Fibroblast of mammary gland (primary cell): ENCODE measurements around the gene NOS1AP.
"Not testable (repeated sequence)": the region's sequence is repeated elsewhere in the genome, so short reads cannot be mapped to it uniquely, and the experiment has no call there.

Experiments used
- DNase-seq: peaks from one replicate; pipeline ENCODE4 v3.0.0-alpha.2; 2010; ENCODE audit warnings: low read depth
- H3K4me3 ChIP-seq: 2 replicates; pipeline ENCODE4 v1.5.1; 2011; ENCODE audit warnings: low read depth, mild to moderate bottlenecking, low read length, moderate library complexity; ENCODE audit not compliant: control insufficient read depth
- TF ChIP-seq, protein P1 (sequence below): conservative IDR thresholded peaks from 2 replicates; pipeline ENCODE4 v1.5.1; 2011; ENCODE audit warnings: low read depth, low read length, inconsistent platforms; ENCODE audit not compliant: control insufficient read depth, insufficient read depth

NOS1AP gene

DNA sequence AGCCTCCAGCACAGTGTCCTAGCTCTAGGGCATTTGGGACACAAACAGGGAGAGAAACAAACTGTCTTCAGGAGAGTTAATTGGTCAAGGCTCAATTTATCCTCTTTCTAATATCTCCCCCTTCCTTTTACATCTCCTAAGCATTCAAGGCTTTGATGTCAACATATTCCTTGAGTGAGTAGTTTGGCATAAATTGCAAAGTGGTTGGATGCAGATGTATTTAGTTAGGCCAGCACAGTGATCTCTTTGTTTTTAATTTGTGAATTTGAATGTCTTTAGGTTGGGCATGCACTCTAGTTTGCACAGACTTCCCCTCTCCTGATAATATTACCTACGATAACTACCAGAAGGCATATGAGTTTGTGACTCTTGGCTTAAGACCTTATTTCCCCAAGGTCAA, 33.3 kb upstream of the NOS1AP start:
- TF ChIP-seq, protein P1, sequence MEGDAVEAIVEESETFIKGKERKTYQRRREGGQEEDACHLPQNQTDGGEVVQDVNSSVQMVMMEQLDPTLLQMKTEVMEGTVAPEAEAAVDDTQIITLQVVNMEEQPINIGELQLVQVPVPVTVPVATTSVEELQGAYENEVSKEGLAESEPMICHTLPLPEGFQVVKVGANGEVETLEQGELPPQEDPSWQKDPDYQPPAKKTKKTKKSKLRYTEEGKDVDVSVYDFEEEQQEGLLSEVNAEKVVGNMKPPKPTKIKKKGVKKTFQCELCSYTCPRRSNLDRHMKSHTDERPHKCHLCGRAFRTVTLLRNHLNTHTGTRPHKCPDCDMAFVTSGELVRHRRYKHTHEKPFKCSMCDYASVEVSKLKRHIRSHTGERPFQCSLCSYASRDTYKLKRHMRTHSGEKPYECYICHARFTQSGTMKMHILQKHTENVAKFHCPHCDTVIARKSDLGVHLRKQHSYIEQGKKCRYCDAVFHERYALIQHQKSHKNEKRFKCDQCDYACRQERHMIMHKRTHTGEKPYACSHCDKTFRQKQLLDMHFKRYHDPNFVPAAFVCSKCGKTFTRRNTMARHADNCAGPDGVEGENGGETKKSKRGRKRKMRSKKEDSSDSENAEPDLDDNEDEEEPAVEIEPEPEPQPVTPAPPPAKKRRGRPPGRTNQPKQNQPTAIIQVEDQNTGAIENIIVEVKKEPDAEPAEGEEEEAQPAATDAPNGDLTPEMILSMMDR = no peak
- H3K4me3 ChIP-seq = no peak overlapping the region
- peak; percentile 77 for DNase-seq

DNA sequence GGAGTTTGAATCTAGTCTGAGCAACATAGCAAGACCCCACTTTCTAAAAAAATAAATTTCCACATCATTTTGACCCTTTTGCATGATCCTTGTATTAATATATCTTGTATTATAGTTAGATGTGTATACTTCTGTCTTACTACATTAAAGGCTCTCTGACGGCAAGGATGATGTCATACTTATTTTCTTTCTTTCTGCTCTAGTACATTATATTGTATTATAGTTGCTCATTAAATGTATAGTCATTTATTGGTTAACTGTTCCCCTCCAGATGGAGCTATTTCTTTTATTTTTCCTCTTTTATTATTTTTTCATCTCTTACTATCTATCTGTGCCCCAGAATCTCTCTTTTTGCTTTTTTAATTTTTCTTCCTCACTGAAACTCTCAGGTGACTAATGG, 30.9 kb upstream of the NOS1AP start:
- no peak for DNase-seq
- TF ChIP-seq, protein P1 = no peak
- H3K4me3 ChIP-seq = no peak overlapping the region

DNA sequence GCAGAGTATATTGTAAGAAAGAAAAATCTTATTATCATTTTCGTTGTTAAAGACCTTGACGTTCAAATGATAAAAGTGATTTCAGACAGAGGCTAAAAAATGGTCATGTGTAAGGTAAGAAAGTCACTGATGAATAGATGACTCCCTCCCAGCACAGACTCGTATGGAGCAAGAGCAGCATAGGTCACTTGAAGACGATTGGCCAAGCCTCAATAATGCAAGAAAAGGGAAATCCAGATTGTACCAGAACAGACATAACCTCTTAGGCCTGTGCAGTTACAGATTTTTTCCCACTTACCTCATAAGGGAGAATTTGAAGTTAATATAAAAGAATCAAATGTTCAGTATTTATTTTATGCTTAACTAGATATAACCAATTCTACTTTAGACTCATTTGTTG, 29.5 kb upstream of the NOS1AP start:
- TF ChIP-seq, protein P1 = no peak
- DNase-seq = no peak
- no peak overlapping the region for H3K4me3 ChIP-seq

DNA sequence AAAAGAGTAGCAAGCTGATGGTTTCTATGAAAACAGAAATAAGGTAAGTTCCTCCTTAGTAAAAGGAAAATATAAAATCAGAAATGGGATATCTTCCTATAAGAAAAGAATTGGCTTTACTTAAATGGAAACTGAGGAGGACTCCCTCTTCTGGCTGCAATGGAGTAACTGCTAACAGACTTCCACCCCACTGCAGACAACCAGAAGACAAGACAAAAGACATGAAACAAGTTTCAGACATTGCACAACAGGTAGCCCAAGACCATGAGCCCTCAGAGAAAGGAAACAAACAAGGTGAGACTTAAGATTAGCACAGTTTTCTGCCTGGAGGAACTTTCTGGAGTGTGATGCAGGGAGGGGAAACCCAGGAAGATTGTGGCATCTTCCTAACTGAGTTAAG, 28.8 kb upstream of the NOS1AP start:
- no peak overlapping the region for H3K4me3 ChIP-seq
- DNase-seq = peak; percentile 58
- TF ChIP-seq, protein P1 = peak; percentile 61

DNA sequence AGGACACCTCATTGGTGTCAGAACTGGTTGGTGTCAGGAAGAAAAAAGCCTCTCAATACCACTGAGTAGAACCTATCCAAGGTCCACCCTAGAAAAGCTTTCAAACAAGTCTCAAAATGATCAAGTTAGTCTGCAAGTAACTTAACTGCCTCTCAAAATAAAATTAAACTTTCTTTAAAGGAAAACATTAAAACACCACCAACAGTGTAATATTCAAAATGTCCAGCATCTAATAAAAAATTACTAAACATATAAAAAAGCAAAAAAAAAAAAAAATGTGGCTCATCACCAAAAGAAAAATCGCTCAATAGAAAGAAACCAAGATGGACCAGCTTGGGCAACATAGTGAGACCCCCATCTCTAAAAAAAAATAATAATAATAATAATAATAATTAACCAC, 27.1 kb upstream of the NOS1AP start:
- H3K4me3 ChIP-seq = no peak overlapping the region
- TF ChIP-seq, protein P1 = no peak
- DNase-seq = no peak

DNA sequence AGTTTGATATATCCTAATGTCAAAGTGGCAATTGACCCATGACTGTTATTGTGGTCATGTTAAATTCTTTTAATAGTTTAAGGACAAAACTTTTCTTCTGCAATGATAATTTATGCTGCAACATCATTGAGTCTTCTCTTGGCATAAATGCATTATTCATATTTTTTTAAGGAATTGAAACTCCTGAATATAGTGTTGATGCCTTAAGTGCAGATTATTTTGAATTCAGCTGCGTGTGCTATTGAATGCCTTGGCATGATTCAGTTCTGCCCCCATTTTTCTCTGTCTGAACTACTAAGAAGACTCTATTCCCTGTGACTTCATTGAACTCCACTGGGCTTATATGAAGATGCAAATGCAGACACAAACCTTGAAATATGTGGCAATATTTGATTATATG, 22.6 kb upstream of the NOS1AP start:
- H3K4me3 ChIP-seq = no peak overlapping the region
- TF ChIP-seq, protein P1 = no peak

DNA sequence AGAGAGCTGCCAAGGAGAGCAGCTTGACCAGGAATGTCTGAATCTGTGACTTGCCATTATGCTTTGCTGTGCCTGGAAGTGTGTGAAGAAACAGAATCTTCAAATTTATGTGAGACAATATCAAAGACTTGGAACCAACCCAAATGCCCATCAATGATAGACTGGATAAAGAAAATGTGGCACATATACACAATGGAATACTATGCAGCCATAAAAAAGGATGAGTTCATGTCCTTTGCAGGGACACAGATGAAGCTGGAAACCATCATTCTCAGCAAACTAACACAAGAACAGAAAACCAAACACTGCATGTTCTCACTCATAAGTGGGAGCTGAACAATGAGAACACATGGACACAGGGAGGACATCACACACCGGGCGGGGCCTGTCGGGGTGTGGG, 15.5 kb upstream of the NOS1AP start:
- not testable (repeated sequence) for DNase-seq

More for the DNA sequence above, 22.6 kb upstream of the NOS1AP start:
- DNase-seq = no peak

More for the DNA sequence above, 15.5 kb upstream of the NOS1AP start:
- not testable (repeated sequence) for H3K4me3 ChIP-seq
